Activated CD8-positive, alpha-beta memory T cell treated with anti-CD3 and anti-CD28 coated beads for 24 hours (primary cell): ENCODE results near the gene CEP135.
"Not testable (repeated sequence)": the region's sequence is repeated elsewhere in the genome, so short reads cannot be mapped to it uniquely, and the experiment has no call there.

ENCODE experiments used
- DNase-seq: peaks from one replicate; pipeline ENCODE4 v3.0.0-alpha.2; 2020

Gene CEP135

DNA sequence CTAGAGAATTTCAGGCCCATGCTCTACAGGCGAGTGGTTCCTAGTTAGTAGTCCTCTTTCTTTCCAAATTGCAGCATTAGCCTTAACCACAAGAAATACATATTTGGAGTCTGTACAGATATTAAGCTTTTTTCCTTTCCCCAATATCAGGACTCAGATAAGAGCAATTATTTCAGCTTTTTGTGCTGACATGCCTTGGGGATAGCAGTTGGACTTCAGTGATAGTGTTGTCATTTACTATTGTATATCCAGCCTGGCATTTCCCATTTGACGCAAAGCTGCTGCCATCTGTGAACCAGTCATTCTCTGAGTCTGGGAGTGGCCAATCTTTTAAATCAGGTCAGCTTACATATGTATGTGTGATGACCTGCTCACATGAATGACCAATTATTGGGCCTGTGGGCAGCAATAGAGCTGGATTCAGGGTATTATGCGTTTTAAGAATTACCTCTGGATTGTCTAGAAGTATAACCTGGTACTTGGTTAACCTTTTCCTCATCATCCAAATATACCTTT is 6.8 kb upstream of the CEP135 start:
- DNase-seq, result no peak

DNA sequence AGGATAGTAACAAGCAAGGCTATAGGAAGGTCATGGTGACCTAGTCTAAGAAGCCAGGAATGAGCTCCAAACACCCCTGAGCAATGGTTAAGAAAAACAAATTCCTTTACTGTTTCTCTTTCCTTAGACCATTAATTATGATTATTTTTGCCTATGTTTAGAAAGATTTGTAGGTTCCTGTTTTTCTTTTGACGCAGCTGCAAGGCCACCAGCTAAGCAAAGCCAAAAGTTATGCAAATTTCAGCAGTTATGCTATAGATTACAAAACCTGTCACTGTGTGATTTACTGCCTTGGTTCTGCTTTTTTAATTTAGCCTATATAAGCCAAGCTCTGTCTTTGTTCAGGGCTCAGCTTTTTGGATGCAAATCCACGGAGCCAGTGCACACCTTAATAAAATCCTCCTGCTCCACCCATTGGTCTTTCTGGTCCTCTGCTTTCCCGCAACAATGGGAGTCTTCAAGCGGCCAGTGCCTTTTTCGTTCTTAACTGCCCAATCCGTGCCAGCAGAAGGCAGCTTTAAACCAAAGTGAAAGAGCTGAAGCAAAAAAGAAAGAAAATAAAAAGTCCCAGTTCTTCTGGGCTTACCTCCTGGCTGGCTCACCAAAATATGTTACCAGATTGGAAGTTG is 1.4 kb upstream of the CEP135 start:
- peak; percentile 61 for DNase-seq

DNA sequence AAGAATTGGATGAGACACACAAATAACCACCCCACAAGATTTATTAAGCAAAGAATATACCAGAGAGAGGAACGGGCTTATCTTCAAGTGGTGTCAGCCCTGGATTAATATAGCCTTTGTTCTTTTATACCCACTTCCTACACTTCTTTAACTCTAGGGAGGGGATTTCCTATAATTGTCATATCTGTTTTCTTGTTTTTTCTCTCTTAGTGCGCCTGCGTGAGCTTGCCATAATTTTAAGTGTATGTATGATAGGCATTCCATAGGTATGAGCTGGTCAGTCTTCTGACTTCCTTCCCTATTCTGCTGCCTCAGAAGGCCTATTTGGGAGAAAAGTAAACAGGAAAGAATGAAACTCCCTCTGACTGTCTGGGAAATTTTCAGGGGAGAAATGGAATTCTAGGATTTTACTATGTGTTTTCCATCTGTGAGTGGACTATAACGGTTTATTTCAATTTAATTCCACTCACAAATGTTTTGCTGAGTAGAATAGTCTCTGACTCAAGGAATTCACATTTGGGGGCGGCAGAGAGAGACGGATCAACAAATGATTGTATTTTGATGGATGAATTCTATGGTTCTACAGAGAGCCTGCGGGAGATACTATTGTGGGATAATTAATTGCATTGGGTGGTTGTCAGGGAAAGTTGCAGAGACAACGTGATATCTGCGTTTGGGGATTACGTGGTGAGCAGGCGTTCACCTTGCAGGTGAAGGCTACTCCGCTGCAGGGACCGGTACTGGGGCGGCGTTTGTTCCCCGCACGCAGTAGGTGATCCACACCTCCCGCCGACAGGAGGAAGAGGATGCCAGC is 626 bp upstream of the CEP135 start:
- DNase-seq, result no peak

DNA sequence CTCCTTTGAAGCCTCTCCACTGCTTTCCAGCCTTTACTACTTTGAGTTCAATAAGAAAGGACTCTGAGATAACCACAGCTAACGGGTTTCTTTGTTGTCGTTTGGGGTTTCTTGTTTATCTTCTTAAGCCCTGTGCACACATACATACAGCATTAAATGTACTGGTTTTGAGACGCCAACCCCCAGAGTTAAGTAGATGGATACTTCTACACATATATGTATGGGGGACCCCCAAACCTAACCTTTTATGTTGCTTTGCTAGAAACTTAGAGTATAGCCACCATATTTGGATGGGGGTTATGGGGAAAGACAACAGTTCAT is 697 bp downstream of the CEP135 start:
- DNase-seq, result no peak

DNA sequence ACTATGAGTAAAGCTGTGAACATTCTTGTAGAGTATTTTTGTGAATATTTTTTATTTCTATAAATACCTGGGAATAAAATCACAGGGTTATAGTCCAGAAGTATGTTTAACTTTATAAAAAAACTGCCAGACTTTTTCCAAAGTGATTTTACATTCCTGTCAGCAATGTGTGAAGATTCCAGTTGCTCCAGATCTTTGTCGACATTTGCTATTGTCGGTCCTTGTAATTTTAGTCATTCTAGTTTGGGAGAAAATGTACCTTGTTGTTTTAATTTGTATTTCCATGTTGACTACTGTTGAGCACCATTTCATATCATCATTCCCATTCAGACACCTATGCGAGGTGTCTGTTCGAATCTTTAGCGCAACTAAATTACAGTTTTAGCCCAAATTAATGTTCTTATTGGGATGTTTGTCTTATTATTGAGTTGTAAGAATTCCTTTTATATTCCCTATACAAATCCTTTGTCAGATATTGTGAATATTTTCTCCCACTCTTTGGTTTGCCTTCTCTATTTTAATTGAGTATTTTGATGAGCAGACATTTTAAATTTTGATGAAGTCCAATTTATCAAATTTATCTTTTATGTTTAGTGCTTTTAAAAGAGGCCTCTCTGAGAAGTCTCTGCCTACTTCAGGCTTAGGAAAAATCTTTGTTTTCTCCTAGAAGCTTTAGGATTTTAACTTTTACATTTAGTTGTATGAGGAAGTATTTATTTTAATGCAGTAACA is 2.6 kb downstream of the CEP135 start:
- DNase-seq, result no peak

DNA sequence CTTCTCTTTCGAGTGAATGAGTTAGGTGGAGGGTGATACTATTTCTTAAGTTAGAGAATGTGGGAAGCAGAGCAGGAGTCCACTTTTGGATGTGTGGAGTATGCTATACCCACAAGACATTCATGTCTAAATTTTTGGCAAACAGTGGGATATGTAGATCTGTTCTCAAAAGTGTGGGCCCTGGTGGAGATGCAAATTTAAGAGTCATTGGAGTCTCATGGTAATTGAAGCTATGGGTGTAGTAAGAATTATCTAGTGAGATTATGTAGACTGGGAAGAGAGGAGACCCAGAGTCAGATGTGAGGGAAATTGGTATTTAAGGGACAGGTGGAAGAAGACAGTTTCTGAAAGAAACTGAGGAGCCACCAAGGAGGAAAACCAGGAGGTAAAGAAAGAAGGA is 7.0 kb downstream of the CEP135 start:
- no peak for DNase-seq

DNA sequence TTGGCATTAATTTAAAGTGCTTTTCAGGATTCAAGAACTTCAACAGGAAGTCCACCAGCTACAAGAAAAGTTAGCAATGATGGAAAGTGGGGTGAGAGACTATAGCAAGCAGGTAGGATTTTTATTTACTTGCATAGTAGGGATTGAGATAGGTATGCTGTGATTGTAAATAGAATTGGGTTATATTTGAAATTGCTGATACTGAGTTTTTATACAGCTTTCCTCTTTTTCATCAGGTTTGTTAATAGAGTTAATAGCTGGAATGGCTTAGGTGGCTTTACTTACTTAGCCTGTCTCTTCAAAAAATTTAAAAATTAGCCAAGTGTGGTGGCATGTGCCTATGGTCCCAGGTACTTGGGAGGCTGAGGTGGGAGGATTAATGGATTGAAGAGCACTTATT is 10.9 kb downstream of the CEP135 start:
- DNase-seq, result no peak

DNA sequence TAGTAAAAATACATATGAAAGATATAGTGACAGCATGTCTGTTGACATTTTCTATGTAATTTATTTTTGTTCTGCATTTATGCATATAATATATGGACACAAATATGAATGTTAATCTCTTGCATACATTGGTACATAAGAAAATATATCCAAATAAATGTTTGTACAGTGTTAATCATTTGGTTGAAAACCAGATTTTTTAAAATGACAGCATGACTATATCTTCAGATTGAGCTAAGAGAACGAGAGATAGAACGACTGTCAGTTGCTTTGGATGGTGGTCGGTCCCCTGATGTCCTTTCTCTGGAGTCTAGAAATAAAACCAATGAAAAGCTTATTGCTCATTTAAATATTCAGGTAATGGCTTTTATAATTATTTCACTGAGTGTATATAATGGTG is 15.3 kb downstream of the CEP135 start:
- no peak for DNase-seq

DNA sequence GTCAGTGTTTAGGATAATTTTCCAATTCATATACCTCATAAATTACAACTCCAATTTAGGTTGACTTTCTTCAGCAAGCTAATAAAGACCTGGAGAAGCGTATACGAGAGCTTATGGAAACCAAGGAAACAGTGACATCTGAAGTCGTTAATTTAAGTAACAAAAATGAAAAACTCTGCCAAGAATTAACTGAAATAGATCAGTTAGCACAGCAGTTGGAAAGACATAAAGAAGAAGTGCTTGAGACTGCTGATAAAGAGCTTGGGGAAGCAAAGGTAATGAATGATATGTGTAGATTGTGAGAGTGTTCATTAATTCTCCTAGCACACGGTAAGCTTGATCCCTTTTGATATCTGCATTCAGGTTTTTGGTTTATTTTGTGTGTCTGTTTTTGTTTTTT is 16.8 kb downstream of the CEP135 start:
- no peak for DNase-seq

DNA sequence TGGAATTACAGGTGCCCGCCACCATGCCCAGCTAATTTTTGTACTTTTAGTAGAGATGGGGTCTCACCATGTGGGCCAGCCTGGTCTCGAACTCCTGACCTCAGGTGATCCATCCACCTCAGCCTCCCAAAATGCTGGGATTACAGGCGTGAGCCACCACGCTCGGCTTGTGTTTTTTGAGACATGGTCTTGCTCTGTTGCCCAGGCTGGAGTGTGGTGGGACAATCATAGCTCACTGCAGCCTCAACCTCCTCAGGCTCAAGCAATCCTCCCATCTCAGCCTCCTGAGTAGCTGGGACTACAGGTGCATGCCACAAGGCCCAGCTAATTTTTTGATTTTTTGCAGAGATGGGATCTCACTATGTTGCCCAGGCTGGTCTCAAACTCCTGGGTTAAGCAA is 17.6 kb downstream of the CEP135 start:
- not testable (repeated sequence) for DNase-seq

DNA sequence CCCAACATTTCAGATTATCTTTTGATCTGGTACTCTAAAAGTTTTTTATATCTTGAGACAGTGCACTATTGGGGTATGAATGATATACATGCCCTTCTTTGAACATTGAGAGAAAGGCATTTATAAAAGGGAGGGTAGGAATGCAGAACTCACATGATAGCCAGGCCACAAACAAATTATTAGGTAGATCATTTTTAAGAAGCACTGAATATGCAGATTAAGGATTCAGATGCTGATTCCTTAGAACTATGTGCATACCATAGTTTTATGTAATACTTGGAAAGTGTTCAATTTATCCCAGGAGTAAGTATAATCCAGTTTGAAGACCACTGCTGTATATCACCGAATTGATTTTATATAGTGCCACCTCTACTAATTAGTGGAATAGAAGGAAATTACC is 18.6 kb downstream of the CEP135 start:
- no peak for DNase-seq

DNA sequence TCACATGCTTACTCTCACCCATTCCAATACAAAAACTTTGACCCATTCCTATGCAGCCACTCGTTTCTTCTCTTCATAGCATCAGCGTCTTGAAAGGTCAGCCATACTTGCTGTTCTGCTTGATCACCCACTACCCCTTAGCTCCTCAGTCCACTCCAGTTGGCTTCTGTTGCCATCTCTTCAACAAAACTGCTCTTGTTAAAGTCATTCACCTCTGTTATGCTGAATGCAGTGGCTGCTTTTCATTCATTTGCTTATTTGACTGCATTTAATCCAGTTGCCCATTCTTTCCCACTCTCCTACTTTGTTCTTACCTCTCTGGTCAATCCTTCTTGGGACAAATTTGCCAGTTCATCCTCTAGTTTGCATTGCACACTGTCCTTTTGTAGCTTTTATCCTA is 24.9 kb downstream of the CEP135 start:
- no peak for DNase-seq

DNA sequence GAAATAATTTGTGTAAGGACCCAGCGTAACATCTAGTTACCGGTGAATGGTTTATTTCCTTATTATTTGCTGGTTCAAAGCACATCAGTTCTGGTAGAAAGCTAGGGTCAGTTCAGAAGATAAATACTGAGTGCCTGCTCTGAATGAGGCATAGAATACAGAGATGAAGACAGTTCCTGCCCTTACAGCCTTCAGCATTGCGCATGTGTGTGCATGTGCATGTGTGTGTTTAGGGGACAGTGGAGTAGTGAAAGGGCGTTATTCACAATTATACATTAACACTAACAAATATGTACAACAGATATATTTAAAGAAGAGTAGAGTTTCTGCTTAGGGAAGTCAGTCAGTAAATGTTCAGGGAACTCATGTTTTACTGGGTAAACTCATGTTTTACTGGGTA is 29.1 kb downstream of the CEP135 start:
- DNase-seq, result no peak

DNA sequence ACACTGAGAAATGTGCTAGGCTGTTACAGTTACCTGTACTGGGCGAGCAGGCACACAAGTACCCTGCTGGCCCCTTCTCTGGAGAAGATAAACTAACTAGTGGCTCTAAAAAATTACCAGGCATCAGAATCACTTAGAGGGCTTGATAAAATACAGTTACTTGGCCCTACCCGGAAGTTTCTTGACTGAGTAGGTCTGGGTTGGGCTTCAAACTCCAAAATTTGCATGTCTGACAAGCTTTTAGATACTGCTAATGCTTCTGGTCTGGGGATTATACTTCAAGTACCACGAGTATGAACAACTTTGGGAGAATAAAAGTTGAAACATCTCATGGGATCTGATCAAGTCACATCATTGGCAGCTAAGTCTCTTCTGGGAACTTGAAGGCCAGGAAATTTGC is 30.8 kb downstream of the CEP135 start:
- no peak for DNase-seq

DNA sequence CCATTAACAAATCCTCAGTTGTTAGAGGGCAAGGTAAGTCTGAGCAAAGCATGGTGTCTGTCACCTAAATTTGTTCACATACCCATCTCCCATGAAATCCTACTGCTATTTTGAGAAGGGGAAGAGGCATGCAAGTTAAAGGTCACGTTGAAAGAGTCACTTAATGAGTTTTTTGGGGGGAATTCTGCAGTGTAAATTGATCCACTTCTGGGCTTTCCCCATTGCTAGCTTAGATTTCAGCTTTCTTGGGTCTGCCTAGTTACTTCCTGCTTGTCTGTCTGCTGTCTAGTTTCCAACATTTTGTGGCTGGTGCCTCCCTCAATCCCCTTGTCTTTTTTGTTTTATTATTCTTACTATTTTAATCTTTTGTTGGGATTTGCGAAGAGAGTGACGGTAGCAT is 32.0 kb downstream of the CEP135 start:
- no peak for DNase-seq

DNA sequence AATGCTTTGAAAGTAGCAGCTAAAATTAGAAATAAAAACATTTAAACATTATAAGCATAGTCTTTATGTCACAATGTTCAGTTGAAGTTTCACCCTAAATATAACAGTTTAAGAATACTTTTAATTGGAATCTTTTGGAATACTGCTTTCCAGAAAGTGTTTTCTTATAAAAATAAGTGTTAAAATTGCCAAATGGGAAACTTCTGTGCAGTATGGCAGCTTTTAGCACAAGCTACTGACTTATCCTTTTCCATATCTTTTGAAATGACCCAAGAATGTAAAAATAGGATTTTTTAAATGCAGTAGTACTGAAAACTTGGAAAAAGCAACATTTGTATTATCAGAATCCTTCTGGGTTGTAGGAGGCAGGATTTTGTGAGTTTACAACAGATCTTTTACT is 34.2 kb downstream of the CEP135 start:
- no peak for DNase-seq

DNA sequence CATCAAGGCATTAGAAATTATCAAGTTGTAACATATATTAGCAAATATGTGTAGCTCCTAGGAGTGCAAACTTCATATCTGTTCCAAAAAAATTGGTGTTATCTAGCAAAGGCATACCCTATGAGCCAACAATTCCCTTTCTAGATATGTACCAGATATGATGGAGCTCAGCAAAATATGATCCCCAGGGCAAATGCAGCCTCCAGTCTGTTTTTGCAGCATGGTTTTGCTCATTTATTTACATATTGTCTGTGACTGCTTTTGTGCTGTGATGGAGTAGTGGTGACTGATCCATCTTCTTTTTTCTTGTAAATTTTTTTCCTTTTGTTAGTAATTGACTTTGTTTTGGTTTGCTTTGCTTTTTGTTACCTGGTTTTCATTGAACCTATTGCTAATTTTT is 41.0 kb downstream of the CEP135 start:
- no peak for DNase-seq

DNA sequence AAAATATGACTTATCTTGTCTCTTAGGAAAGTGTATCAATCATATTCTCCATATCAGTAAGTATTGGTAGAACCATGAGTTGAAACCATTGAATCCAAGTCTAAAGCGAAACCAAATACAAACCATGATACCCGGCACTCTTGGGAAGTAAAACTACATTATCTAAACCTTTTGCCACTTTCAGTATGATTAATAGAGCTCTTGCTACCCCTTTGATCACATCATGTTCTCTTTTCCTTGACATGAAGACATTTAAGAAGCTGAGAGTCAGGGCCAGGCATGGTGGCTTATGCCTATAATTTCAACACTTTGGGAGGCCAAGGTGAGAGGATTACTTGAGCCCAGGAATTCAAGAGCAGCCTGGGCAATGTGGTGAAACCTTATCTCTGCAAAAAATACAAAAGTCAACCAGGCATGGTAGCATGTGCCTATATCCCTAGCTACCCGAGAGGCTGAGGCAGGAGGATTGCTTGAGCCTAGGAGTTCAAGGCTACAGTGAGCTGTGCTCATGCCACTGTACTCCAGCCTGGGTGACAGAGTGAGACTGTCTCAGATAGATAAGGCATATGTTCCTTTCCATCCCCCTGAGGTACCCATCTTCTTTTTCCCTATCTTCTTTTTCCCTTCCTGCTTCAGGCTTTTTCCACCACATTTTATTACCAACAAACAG is 45.4 kb downstream of the CEP135 start:
- DNase-seq, result no peak

DNA sequence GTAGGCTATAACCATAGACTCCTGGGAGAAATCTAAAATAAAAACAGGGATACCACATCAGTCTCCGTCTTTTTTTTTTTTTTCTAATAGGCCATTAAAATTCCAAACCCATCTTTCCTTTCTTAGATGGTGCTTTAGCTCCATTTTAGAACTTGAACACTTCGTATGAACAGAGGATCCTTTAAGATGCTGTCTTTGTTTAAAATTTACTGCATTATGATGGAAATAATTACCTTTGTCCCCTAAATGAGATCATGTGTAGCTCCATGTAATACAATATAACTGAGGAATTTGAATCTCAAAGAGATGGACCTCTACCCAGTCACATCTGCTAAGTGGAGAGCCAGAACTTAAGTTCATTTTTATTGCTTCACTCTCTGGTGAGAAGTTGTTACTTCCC is 47.9 kb downstream of the CEP135 start:
- DNase-seq, result no peak

DNA sequence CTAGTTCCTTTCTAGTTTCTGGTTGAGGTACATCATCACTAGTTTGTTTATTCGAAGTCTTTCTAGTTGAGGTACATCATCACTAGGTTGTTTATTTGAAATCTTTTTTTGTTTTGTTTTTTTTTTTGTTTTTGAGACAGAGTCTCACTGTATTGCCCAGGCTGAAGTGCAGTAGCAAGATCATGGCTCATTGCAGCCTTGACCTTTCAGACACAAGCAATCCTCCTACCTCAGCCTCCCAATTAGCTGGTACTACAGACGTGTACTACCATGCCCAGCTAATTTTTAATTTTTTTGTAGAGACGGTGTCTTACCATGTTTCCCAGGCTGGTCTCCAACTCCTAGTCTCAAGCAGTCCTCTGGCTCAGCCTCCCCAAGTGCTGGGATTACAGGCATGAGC is 54.9 kb downstream of the CEP135 start:
- no peak for DNase-seq

DNA sequence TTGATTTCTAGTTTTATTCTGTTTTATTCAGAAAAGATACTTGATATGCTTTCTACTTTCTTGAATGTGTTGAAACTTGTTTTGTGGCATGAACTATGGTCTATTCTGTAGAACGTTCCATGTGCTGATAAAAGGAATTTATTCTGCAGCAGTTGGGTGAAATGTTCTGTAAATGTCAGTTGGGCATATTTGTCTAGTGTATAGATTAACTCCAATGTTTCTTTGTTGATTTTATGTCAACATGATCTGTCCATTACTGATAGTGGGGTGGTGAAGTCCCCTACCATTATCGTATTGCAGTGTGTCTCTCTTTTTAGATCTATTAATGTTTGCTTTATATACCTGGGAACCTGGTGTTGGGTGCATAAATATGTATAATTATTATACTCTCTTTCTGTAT is 55.5 kb downstream of the CEP135 start:
- no peak for DNase-seq

DNA sequence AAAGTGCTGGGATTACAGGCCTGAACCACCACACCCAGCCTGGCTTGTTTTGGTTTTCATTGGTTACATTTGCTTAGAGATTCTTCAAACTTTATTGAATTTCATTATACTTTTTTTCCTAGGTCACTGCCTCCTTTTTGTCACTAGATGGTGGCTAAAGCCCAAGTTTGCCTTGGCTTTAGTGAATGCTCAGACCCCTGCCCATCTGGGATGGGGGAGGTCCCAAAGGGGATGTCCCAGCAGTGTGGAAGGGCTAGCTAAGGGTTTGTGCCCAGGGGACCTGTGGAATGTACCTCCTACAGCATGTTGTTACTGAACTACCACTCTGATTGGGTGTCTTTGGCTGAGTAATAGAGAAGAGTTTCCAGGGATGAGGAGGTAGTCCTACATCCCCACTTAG is 58.4 kb downstream of the CEP135 start:
- DNase-seq, result no peak

DNA sequence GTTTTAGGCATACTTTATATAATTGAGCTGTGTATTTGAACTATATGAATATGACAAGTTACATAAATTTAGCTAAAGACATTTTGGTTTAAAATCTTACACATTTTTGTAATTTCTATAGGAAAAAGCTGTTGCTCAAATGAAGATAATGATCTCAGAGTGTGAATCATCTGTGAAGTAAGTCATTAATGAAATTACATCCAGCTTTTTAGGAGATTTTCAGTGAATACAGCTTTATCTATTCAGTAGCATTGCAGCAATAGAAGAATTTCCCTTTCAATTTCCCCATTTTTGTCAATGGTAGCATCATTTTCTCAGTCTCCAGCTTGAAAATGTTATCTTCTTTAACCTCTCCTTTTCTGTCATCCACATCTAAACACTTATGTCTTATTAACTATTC is 59.5 kb downstream of the CEP135 start:
- no peak for DNase-seq

DNA sequence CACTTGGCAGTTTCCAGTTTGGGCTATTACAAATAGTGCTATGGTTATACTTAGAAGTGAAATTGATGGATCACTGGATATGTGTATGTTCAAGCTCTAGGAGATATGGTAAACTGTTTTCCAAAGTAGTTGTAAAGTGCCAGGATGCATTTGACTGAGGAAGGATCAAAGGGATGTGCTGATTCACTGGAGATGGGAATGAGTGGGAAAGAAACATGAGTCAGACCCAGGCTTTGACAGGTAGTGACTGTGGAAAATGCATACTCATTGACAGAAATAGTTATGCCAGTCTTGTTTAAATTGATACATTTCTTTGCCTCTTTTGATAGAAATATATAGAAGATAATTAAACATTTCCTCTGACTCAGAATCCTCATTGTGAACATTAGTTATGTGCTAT is 77.9 kb downstream of the CEP135 start:
- DNase-seq, result no peak
